A673 (cell line): ENCODE measurements around the gene KIAA0232. TPM values are rescaled to one million over a fixed set of nuclear protein-coding genes. Genes with fewer than 3 reads are reported as not detected.

Experiments used
- BruUV-seq: library from RNA; stranded (reverse); fragments of 400-500 nt; replicated peaks from 2 replicates; lab custom pipeline; 2021; lab: Mats Ljungman, UMichigan
- CTCF ChIA-PET: fragments of 300-600 bp; sonication (Branson Sonifier 250); formaldehyde crosslinking; loops from one replicate; lab custom pipeline; 2022; ENCODE audit warnings: antibody characterized with exemption; lab: Charles Lee
- POLR2A ChIA-PET: fragments of 300-600 bp; sonication (Branson Sonifier 250); formaldehyde crosslinking; loops from one replicate; lab custom pipeline; 2022; ENCODE audit warnings: antibody characterized with exemption; ENCODE audit not compliant: low non-redundant PET; lab: Charles Lee
- DNase-seq: peaks from one replicate; pipeline ENCODE4 v3.0.0-alpha.2; 2015; ENCODE audit warnings: low spot score
- H3K27ac ChIP-seq: fragments of 200-600 bp; sonication (generic); 2 replicates; pipeline ENCODE4 v1.5.1; 2016; ENCODE audit warnings: mixed run types, low read depth, mild to moderate bottlenecking, mixed read lengths, antibody characterized with exemption, low read length; ENCODE audit not compliant: poor library complexity, severe bottlenecking
- H3K27me3 ChIP-seq: fragments of 200-600 bp; sonication (generic); replicated peaks from 2 replicates; pipeline ENCODE4 v1.6.1; 2017; ENCODE audit warnings: mixed run types, low read depth, mild to moderate bottlenecking, mixed read lengths, antibody characterized with exemption, low read length; ENCODE audit not compliant: insufficient read depth, poor library complexity
- H3K36me3 ChIP-seq: fragments of 200-600 bp; sonication (generic); 2 replicates; pipeline ENCODE4 v1.6.1; 2016; ENCODE audit warnings: mixed run types, mild to moderate bottlenecking, mixed read lengths, antibody characterized with exemption, low read length; ENCODE audit not compliant: insufficient read depth, poor library complexity, severe bottlenecking
- H3K4me1 ChIP-seq: fragments of 200-600 bp; sonication (generic); 2 replicates; pipeline ENCODE4 v1.6.1; 2017; ENCODE audit warnings: mixed run types, mild to moderate bottlenecking, mixed read lengths, antibody characterized with exemption, low read length; ENCODE audit not compliant: insufficient read depth, poor library complexity, severe bottlenecking
- H3K4me3 ChIP-seq: fragments of 200-600 bp; sonication (generic); 2 replicates; pipeline ENCODE4 v1.5.1; 2016; ENCODE audit warnings: low read depth, mixed run types, mild to moderate bottlenecking, mixed read lengths, low read length; ENCODE audit not compliant: poor library complexity, severe bottlenecking
- H3K9me3 ChIP-seq: fragments of 200-600 bp; sonication (generic); 2 replicates; pipeline ENCODE4 v1.6.1; 2016; ENCODE audit warnings: mixed run types, low read depth, mild to moderate bottlenecking, mixed read lengths, antibody characterized with exemption, low read length; ENCODE audit not compliant: poor library complexity, severe bottlenecking
- EZH2 ChIP-seq: fragments of 200-600 bp; sonication (generic); IDR thresholded peaks from 2 replicates; pipeline ENCODE4 v1.6.1; 2017; ENCODE audit warnings: borderline replicate concordance, low read depth, mild to moderate bottlenecking, mixed read lengths, antibody characterized with exemption, low read length; ENCODE audit not compliant: poor library complexity, severe bottlenecking
- intact Hi-C: fragments of 100-400 bp; cut with micrococcal nuclease; formaldehyde crosslinking; loops from one replicate; pipeline ENCODE4 v1.10.0; 2022; ENCODE audit not compliant: unreplicated experiment
- total RNA-seq: library from RNA; stranded (reverse); gene quantifications from 2 replicates; pipeline ENCODE4 v1.2.3, GENCODE V29; 2021
- TF ChIP-seq, protein P1 (sequence below): fragments of 300-800, 200-600 bp; sonication (generic); conservative IDR thresholded peaks from 2 replicates; pipeline ENCODE4 v1.5.1; 2017; ENCODE audit warnings: low read depth, mild to moderate bottlenecking, antibody characterized with exemption, low read length, moderate library complexity, mixed read lengths

KIAA0232 gene
- total RNA-seq, 1 experiment from 2014 or later, result 30.2 TPM

GRCh38 chr4:6875431-6875831, 92.9 kb downstream of the KIAA0232 start:
- BruUV-seq, result no TSS peak

GRCh38 chr4:6876440-6876839, 93.9 kb downstream of the KIAA0232 start:
- ChIA-PET POLR2A (no interaction called here), CTCF (interaction anchor here (0.7 kb wide), 1 partner anchor 10 kb away, joined by 3 read pairs; no protein-coding TSS in a partner anchor)
- H3K9me3 ChIP-seq, result no peaks in the 10 kb centered on the region
- H3K4me1 ChIP-seq, result no peaks in the 10 kb centered on the region
- TF ChIP-seq, protein P1, sequence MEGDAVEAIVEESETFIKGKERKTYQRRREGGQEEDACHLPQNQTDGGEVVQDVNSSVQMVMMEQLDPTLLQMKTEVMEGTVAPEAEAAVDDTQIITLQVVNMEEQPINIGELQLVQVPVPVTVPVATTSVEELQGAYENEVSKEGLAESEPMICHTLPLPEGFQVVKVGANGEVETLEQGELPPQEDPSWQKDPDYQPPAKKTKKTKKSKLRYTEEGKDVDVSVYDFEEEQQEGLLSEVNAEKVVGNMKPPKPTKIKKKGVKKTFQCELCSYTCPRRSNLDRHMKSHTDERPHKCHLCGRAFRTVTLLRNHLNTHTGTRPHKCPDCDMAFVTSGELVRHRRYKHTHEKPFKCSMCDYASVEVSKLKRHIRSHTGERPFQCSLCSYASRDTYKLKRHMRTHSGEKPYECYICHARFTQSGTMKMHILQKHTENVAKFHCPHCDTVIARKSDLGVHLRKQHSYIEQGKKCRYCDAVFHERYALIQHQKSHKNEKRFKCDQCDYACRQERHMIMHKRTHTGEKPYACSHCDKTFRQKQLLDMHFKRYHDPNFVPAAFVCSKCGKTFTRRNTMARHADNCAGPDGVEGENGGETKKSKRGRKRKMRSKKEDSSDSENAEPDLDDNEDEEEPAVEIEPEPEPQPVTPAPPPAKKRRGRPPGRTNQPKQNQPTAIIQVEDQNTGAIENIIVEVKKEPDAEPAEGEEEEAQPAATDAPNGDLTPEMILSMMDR, result no peak
- no peak for TF ChIP-seq EZH2
- no peak overlapping the region for H3K4me3 ChIP-seq
- H3K27me3 ChIP-seq, result no peaks in the 10 kb centered on the region
- H3K27ac ChIP-seq, result no peak overlapping the region
- peaks cover 80% of the 10 kb centered on the region for H3K36me3 ChIP-seq
- DNase-seq, result no peak
- BruUV-seq, result no TSS peak
- intact Hi-C loops, result no loop called here

More at GRCh38 chr4:6875431-6875831, 92.9 kb downstream of the KIAA0232 start:
- Histone ChIP-seq H3K27ac (no peak overlapping the region), H3K27me3 (no peaks in the 10 kb centered on the region), H3K4me3 (no peak overlapping the region), H3K36me3 (peaks cover 75% of the 10 kb centered on the region), H3K4me1 (no peaks in the 10 kb centered on the region), H3K9me3 (no peaks in the 10 kb centered on the region)
- CTCF ChIA-PET, result no interaction called here
- no peak for DNase-seq
- TF ChIP-seq, protein P1, result no peak
- TF ChIP-seq EZH2, result no peak
- intact Hi-C loops, result no loop called here
- POLR2A ChIA-PET, result no interaction called here

GRCh38 chr4:6877067-6877466, 94.5 kb downstream of the KIAA0232 start:
- Histone ChIP-seq H3K36me3 (peaks cover 81% of the 10 kb centered on the region), H3K4me1 (no peaks in the 10 kb centered on the region), H3K27ac (no peak overlapping the region), H3K27me3 (no peaks in the 10 kb centered on the region), H3K9me3 (no peaks in the 10 kb centered on the region), H3K4me3 (no peak overlapping the region)
- POLR2A ChIA-PET, result no interaction called here
- intact Hi-C loops, result no loop called here
- no TSS peak for BruUV-seq
- CTCF ChIA-PET, result no interaction called here
- no peak for DNase-seq
- TF ChIP-seq, protein P1, result no peak
- no peak for TF ChIP-seq EZH2
